Measurements from ENCODE around the gene NCOA3.

DNA sequence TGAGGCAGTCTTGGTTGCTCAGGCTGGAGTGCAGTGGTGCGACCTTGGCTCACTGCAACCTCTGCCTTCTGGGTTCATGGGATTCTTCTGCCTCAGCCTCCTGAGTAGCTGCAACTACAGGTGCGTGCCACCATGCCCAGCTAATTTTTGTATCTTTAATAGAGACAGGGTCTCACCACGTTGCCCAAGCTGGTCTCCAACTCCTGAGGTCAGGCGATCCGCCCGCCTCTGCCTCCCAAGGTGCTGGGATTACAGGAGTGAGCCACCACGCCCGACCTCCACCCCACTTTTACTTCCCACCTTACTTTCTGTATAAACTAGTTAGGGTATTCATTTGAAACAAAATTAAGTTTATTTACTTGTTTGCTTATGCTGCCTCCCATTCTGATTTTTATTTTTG is 86.5 kb downstream of the NCOA3 start:
- TF ChIP-seq, protein P1, sequence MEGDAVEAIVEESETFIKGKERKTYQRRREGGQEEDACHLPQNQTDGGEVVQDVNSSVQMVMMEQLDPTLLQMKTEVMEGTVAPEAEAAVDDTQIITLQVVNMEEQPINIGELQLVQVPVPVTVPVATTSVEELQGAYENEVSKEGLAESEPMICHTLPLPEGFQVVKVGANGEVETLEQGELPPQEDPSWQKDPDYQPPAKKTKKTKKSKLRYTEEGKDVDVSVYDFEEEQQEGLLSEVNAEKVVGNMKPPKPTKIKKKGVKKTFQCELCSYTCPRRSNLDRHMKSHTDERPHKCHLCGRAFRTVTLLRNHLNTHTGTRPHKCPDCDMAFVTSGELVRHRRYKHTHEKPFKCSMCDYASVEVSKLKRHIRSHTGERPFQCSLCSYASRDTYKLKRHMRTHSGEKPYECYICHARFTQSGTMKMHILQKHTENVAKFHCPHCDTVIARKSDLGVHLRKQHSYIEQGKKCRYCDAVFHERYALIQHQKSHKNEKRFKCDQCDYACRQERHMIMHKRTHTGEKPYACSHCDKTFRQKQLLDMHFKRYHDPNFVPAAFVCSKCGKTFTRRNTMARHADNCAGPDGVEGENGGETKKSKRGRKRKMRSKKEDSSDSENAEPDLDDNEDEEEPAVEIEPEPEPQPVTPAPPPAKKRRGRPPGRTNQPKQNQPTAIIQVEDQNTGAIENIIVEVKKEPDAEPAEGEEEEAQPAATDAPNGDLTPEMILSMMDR (IDR thresholded peaks at IDR 0.05 in 2 of 3, conservative IDR thresholded peaks at IDR 0.05 in 1 of 3; ENCODE audit: borderline replicate concordance in 1 of 3, insufficient read depth in 1 of 3, low read depth in 2 of 3, low read length in 2 of 3): no peak
- TF ChIP-seq EZH2 (IDR thresholded peaks at IDR 0.05) (no peak), ZNF274 (IDR thresholded peaks at IDR 0.05; ENCODE audit: low read depth, low read length) (no peak), JUND (IDR thresholded peaks at IDR 0.05) (no peak), POLR2A (IDR thresholded peaks at IDR 0.05; ENCODE audit: borderline replicate concordance, extremely low read depth, insufficient read depth, insufficient read length) (no peak)
- TF ChIP-seq, protein P2, sequence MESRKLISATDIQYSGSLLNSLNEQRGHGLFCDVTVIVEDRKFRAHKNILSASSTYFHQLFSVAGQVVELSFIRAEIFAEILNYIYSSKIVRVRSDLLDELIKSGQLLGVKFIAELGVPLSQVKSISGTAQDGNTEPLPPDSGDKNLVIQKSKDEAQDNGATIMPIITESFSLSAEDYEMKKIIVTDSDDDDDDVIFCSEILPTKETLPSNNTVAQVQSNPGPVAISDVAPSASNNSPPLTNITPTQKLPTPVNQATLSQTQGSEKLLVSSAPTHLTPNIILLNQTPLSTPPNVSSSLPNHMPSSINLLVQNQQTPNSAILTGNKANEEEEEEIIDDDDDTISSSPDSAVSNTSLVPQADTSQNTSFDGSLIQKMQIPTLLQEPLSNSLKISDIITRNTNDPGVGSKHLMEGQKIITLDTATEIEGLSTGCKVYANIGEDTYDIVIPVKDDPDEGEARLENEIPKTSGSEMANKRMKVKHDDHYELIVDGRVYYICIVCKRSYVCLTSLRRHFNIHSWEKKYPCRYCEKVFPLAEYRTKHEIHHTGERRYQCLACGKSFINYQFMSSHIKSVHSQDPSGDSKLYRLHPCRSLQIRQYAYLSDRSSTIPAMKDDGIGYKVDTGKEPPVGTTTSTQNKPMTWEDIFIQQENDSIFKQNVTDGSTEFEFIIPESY (IDR thresholded peaks at IDR 0.05; ENCODE audit: extremely low read depth, insufficient replicate concordance, low read length): no peak

All from HCT116 (cell line).